Stimulated activated CD8-positive, alpha-beta memory T cell treated with anti-CD3 and anti-CD28 coated beads, Interleukin-4, amount 100 ng/mL, for 48 hours (primary cell): ENCODE measurements around the gene DAAM2.

Experiments used
- DNase-seq: peaks from one replicate; pipeline ENCODE4 v3.0.0-alpha.2; 2020

The DAAM2 gene

DNA sequence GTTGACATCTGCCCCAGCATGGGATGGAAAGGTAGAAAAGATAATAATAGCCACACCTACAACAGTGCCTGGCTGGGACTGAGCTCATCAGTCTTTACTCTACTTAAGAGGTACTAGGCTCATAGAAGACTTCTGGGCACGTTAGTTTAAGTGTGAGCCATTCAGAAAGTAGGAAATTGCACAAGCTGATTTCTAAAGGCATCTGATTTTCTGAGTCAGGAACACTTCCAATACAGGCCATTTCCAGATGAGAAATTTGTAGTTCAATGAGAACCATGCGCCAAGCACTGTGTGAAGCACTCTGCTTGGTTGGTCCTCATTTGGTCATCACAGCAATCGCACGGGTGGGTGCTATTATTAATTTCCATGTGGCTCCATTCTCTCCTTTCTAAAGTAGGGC lies 99.8 kb downstream of the DAAM2 start:
- DNase-seq, result no peak

DNA sequence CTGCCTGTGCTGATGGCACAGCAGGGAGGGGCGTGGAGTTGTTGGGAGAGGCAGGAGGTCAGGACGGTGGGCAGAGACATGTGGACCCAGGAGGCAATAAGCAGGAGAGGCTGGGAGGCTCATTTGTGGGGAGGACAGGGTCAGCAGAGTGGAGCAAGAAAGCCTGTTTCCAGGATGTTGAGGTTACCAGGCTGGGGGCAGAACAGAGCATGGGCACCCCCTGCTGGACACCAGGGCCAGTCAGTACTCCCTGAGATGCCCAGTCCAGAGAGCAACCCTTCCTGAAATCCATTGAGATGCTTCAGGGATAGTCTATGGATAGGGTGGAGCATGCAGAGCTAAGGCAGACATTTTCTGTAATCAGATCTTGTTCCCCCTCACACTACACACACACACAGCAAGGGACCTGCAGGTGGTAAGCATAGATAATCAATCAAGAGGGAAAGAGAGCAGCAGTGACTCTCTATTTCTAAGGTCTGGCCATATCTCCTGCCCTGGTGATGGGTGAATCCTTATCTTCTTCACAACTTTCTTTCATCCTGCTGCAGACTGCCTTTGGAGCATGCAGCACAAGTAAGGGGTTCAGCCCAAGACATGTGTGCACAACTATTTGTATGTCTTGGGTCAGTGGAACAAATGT lies 100.4 kb downstream of the DAAM2 start:
- DNase-seq, result peak; percentile 33

DNA sequence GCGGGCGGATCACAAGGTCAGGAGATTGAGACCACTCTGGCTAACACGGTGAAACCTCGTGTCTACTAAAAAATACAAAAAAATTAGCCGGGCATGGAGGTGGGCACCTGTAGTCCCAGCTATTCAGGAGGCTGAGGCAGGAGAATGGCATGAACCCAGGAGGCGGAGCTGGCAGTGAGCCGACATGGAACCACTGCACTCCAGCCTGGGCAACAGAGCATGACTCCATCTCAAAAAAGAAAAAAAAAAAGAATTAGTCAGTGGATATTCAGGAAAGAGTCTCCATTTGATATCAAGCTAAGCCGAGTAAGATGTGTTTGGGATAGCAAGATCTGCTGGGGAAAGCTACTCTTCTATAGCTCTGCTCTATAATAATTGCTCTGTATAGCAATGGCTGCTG lies 101.1 kb downstream of the DAAM2 start:
- DNase-seq, result no peak

DNA sequence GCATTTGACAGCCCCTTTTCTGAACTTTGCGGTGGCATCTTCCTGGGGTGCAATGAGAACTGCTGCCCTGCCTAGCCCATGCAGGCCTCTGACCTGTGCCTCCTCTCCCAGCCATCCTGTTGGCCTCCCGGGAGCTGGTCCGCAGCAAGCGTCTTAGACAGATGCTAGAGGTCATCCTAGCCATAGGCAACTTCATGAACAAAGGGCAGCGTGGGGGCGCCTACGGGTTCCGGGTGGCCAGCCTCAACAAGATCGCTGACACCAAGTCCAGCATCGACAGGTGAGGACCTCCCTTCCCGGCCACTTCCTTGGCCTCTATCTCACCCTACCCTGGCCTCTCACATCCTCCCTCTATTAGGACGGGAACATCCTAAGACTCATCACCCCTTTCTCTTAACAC lies 104.5 kb downstream of the DAAM2 start:
- DNase-seq, result no peak

DNA sequence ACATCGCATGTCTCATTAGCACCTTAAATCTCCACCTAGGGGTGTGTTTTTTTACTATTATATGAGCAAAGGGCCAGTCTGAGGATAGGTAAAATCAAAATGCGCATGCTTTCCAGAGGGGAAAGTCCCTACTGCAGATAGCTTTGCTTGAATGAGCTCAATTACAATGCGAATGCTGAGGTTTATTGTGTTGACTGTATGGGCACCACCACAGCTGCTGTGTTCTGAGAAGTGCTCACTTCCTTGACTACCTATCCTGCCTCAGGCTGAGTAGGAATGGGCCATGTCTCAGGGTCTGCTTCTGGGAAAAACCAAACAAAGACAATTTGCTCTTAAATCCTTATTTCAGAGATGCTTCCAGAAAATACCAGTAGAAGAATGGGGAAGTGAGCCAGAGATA lies 105.5 kb downstream of the DAAM2 start:
- DNase-seq, result no peak

DNA sequence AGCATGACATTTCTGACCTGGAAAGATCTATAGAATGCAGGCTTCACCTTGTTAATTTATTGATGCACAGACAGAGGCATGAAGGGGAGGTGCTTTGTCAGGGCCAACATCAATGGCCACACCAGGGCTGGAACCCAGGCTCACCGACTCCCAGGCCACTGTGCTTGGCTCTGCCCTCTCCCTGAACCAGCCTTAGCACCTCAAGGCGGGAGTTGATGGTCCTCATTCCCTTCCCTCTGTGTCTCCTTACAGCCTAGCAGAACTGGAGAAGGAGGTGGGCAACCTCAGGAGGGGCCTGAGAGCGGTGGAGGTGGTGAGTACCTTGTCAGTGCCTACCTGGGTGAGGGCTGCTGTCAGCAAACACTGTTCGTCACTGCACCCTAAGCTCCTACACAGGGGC lies 106.4 kb downstream of the DAAM2 start:
- no peak for DNase-seq

DNA sequence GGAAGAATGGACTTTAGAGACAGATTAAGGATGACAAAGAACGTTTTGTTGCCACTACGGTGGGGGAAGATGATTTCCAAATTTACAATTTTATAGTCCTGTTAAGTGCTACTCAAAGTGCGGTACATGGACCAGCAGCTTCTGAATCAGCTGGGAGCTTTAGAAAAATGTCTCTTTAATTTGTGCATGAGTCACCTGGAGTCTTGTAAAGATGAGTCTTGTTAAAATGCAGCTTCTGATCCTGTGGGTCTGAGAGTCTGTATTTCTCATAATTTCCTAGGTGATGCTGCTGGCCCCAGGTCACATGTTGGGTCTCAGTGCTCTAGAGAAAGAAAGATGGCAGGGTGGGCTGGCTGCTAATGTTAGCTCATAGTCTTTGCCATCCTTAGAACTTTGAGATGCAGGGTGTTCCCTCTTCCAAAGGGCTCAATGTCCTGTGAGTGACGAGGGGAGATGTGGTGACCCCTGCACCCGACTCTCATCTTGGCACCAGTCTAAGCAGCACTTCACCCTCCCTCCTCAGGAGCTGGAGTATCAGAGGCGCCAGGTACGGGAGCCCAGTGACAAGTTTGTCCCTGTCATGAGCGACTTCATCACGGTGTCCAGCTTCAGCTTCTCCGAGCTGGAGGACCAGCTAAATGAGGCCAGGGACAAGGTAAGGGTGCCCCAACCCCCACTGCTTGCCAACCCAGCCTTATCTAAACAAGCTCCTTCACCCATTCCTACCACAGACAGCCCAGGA lies 107.5 kb downstream of the DAAM2 start:
- DNase-seq, result no peak

DNA sequence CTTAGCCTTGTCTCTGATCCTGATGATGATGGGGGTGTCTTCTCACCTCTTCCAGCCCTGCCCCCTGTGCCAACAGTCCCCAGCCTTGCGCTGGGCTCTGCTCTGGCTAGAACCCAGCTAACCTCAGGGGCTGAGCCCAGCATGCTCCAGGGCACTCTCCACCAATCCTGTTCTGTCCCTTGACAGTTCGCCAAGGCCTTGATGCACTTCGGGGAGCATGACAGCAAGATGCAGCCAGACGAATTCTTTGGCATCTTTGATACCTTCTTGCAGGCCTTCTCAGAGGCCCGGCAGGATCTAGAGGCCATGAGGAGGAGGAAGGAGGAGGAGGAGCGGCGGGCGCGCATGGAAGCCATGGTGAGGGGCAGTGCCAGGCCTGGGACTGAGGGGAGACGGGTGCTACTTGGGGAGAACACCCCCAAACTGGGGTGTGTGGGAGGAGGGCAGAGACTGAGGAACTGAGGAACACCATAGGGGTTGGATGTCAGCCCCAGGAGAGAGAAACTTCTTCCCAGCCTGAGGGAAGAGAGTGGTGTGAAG lies 109.0 kb downstream of the DAAM2 start:
- no peak for DNase-seq

DNA sequence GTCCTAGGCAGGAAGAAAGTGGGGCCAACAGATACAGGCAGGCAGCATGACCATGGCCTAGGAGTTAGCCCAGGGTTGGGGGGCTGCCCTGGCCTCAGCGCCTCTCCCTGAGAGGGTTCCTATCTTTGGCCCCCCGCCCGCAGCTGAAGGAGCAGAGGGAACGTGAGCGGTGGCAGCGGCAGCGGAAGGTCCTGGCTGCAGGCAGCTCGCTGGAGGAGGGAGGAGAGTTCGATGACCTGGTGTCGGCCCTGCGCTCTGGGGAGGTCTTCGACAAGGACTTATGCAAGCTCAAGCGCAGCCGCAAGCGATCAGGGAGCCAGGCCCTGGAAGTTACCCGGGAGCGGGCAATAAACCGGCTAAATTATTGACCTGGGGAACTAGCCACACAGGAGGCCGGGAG lies 109.5 kb downstream of the DAAM2 start:
- DNase-seq, result no peak

DNA sequence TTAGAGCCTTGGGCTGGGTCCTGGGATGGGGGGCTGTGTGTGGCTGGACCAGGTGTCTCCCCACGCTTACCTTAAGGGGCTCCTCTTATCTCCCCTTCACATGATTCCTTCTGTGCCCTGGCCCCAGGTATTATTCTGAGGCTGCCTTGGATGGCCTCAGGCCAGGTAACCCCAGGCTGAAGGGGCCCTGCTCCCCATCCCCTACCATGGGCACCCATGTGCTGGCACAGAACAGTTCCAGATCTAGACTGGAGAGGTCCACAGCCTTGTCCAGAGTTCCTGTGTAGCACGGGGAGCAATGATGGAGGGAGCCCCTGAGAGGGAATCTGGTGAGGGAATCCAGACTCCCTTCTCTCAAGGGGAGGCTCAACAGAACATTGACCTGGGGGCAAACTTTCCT lies 110.0 kb downstream of the DAAM2 start:
- DNase-seq, result no peak

DNA sequence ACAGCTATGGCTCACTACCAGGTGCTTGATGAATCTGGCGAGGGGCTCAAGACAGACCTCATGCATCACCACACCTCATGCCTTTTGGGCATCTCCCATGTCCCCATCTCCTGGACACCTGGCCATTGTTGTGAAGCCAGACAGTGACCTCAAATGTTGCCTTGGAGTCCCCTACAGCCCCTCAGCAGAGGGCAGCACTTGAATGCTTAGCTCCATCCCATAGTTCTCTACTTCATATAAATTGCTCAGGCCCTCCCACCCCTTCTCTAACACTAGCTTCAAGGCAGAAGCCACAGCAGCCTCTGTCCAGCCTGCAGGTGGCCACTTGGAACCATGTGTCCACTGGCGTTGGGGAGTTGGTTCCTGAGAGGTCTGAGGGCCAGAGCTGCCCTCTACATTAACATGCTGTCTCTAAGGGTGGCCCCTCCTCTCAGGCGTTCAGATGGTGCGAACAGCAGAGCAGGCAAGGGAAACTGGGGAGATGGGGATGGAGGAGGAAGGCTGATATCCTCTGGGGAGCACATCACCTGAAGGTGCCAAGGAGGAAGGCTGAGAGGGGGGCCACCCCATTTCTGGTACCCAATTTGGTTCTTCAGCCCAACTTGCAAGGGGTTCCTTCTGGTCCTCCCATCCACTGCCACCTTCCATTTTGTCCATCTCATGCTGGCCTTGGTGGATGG lies 110.8 kb downstream of the DAAM2 start:
- no peak for DNase-seq

DNA sequence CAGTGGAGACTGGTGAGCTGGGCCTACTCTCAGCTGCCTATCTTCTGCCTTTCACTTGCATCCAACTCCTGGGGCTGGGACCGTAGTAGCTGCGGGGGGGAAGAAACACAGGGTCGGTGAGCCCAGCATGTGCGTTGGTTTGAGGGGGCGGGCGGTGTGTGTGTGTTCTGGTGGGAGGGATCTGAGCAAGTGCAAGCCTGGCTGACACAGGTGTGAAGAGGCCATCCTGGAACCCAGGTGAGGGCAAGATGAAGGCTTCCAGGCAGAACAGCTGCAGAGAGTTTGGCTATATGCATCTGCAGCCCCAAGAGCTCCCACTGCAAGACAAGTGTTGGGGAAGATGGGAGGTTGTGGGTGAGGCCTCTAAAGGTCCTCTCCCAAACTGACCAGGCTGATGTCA lies 111.5 kb downstream of the DAAM2 start:
- DNase-seq, result no peak

DNA sequence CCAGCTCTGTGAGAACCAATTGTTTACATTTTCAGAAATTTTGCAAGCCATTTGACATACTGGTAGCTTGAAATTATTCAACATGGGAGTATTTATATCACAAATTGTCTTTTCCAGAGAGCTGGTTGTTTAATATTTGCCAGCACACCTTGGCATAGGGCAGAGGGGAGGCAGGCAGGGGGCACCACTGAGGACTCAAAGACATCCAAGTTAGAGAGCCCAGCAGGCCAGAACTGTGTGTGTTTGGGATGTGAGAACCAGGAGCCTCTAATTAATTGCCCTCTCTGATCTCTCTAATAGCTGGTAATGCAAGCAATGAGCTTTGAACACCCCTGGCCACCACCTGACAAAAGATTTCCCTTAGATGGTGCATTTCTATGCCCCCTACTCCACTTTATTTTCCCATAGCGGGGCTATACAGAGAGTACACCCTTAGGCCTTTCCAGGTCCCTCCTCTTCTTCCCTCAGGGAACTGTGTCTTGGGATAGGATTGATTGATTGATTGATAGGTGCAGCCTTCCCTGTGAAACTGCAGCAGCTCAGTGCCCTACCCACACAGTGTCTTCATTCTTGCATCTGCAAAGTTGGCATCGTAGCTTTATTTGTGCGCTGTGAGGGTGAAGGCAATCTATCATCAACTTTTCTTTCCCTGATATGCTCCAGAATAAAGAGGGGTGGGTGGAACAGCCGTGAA lies 112.9 kb downstream of the DAAM2 start:
- DNase-seq, result no peak

DNA sequence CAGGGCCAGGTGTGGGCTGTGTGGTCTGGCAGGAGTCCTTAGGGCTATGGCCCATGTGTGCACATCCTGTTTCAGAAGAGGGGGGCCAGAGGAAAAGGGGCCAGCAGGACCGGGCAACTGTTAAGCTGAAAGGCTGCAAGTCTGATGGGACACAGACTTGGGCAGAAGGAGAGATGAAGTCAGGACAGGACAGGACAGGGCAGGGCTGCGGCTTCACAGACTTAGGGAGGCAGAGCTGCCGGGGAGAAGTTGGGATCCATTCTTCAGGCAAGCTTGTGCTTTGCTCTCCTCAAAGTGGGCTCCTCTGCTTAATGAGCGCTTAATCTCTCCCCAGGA lies 113.4 kb downstream of the DAAM2 start:
- no peak for DNase-seq

DNA sequence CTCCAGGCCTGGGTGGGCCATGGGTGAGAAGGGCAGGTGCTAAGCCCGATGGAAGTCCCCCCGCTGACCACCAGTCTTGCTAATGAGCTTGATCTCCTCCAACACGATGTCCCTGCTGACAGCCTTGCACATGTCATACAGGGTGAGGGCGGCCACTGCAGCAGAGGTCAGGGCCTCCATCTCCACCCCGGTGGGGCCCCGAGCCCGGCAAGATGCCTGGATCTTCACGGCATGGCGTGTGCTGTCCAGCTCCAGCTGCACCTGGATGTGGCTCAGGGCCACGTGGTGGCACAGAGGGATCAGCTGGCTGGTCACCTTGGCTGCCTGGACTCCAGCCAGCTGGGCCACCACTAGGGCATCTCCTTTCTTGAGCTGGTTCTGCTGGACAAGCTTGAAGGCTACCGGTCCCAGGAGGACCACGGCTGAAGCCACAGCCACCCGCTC lies 114.2 kb downstream of the DAAM2 start:
- no peak for DNase-seq

DNA sequence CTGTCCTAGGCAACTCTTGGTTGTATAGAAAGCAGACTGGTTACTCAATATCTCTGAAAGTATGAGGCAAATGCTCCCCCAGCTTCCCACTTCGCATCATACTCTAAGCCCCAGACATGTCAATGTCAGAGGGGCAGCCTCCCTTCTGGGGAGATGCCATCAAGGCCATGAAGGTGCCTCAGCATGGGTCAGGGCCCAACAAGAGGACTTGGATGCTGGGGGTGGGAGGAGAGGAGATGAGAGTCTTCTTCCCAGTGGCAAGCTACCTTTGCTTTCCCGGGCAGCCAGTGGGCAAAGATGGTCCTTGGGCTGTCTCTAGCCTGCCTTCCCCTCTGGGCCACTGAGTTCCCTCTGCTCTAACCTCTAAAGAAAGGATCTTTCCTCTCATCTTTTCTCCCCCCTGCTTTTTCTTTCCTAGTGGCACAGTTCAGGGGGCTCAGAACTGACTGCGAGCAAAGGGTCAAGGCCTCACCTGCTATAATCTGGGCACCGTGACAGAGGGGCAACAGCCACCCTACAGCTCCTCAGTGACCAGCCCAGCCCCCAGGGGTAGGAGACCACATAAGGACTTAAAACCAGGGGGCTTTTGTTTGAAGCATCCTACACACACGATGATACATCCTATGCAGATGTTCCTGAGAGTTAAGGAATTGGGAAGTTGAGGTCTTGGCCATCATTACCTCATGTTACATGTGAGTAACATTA lies 115.8 kb downstream of the DAAM2 start:
- no peak for DNase-seq

DNA sequence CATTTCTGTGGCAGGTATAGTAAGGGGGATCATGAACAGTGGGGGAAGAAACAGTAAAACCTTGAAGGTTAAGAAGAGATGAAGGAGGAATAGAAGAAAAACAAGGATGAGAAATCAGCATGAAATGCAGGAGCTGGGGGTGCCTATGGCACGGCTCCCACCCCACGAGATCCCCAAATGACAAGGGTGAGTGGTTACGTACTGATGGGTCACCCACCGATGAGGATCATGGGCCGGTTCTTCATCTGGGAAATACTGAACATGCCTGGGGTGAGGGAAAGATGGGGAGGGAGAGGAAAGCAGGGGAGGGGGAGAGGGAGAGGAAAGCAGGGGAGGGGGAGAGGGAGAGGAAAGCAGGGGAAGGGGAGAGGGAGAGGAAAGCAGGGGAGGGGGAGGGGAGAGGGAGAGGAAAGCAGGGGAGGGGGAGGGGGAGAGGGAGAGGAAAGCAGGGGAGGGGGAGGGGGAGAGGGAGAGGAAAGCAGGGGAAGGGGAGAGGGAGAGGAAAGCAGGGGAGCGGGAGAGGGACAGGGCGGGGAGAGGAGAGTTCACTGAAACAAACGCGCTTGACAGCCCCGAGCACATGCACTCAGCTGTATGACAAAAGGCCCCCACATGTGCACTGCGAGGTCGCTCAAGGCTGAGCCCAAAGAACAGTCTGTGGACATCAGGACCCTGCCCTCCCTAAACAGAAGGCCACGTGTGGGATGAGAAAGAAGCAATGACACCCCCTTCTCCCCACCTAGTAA lies 116.8 kb downstream of the DAAM2 start:
- no peak for DNase-seq

DNA sequence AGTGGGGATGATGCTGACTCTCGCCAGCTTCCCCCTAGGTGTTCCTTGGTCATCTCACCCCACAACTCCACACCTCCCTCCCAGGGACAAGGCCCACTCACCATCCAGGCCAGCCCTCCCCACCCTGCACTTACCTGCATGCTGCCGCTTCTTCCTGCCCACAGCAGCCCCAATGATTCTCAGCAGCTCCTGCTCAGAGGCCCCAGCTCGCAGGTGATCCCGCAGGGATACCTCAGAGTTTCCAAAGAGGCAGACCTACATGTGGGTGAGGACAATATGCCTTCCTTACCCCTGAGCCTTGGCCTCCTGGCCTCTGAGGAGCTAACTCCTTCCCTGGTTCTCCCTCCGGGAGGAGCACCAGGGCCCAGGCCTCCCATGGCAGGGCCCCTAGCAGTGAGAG lies 117.5 kb downstream of the DAAM2 start:
- DNase-seq, result no peak

DNA sequence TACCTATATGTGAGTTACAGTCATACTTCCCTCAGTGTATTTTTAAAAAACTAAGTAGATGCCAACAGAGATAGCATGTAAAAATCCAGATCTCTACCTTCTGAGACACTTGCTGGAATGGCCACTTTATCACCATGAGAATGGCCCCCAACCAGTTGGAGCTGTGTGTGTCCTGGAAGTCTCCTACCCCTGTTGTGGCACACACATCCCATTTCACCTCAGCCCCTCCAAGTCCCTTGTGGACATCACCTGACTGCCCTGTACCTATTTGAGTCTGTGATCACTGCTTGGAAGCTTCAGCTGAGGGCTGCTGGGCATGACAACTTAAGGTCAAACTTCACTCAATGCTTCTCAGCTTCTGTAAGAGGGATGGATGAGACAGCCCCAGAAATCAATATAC lies 118.0 kb downstream of the DAAM2 start:
- DNase-seq, result no peak

DNA sequence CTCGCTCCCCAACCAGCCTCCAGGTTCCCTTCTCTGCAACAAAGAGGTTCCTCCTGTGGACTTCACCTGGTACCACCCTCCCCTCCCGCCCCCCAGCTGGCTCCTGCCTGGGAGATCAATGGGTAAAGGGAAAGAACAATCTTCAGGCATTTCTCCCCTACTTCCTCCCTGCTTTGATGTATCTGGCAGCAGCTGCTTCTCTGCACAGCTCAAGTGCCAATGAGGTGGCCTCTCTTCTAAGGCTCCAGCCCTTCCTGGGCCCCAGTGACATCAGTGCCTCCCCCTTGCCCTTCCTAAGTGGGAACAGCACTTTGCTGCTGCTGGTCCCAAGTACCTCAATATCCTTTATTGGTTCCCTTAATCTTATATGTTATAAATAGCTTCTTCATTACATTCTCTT lies 118.6 kb downstream of the DAAM2 start:
- DNase-seq, result no peak

DNA sequence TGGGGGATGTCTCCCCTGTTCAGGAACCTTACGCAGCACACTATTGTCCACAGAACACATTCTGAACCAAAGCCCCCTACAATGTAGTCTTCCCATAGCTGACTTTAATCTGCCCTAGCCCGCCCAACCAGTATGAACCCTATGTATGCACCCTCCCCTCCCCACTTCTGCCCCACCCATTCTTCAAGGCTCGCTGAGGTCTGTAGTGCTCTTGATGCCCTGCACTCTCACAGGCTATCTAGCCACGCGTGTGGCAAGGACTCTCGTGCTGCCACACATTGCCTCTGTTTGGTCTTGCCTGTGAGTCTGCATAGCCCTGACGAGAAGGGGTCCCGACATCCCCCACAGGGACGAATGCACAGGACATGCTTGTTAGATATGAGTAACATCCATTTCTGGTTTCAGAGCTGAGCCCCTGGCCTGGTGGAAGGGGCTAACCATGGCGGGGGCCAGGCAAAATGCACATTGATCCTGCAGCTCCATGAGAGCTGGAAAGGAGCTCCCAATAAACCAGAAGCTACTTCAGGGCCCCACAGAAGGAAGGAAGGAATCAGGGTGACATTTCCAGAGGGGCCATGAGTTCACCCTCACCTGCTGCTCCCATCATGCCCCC lies 119.4 kb downstream of the DAAM2 start:
- DNase-seq, result no peak

DNA sequence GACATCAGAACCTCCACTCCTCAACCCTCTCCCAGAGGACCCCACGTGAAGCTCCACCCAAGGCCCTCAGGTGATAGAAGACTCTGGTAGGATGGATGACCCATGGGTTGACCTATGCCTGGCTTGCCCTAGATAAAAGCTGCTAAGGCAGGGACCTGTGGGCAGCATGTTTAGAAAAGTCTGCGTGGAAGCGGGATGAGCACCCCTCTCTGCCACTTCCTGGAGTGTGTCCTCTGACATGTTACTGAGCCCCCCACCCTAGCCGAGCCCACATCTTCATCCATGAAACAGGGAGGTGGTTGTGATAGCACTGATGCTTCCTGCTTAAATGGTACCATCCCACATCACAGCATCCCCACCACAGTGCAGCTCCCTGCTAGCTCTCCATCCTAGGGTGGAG lies 120.3 kb downstream of the DAAM2 start:
- no peak for DNase-seq
